HepG2 (cell line): ENCODE measurements around the gene ZNF514.

ENCODE experiments used
- CBX2 ChIP-seq, 2 experiments: fragments of 200-600 bp in 1 of 2; sonication (generic); formaldehyde crosslinking in 1 of 2; IDR thresholded peaks; 2 replicates each; pipeline versions ENCODE4 v1.7.0 to v1.8.1; 2018 to 2022; ENCODE audit warnings: low read depth in 2 of 2, low read length in 1 of 2, mild to moderate bottlenecking in 1 of 2, missing genetic modification reagents in 1 of 2
- CREM ChIP-seq, 2 experiments: sonication (generic) in 1 of 2; formaldehyde crosslinking in 1 of 2; IDR thresholded peaks; 2 replicates each; pipeline versions ENCODE4 v1.4.0 to v1.6.1; 2016 to 2020; ENCODE audit warnings: antibody characterized with exemption in 1 of 2, mild to moderate bottlenecking in 1 of 2, missing genetic modification reagents in 1 of 2
- CTCF ChIP-seq: sonication (generic); formaldehyde crosslinking; IDR thresholded peaks from 2 replicates; pipeline ENCODE4 v1.5.0; 2020; ENCODE audit warnings: mild to moderate bottlenecking, missing genetic modification reagents, moderate library complexity
- EP300 ChIP-seq, 3 experiments: sonication (generic) in 1 of 3; formaldehyde crosslinking in 1 of 3; IDR thresholded peaks; 2 replicates each; pipeline versions ENCODE4 v1.5.1 to v1.6.1; 2011 to 2020; ENCODE audit warnings: low read depth in 2 of 3, low read length in 2 of 3, borderline replicate concordance in 1 of 3, improper control_type of control experiment in 1 of 3, mild to moderate bottlenecking in 1 of 3, missing genetic modification reagents in 1 of 3, moderate library complexity in 1 of 3
- JUND ChIP-seq: sonication (generic); formaldehyde crosslinking; IDR thresholded peaks from 2 replicates; pipeline ENCODE4 v1.8.0; 2022; ENCODE audit warnings: mild to moderate bottlenecking, missing genetic modification reagents
- NPAS2 ChIP-seq: sonication (generic); formaldehyde crosslinking; IDR thresholded peaks from 2 replicates; pipeline ENCODE4 v1.8.0; 2022; ENCODE audit warnings: mild to moderate bottlenecking, missing genetic modification reagents, borderline replicate concordance
- POLR2A ChIP-seq, 2 experiments: IDR thresholded peaks; 2 replicates each; pipeline ENCODE4 v1.6.1; 2011; ENCODE audit warnings: low read depth in 2 of 2, low read length in 2 of 2, mild to moderate bottlenecking in 1 of 2, moderate library complexity in 1 of 2; ENCODE audit not compliant: insufficient read depth in 1 of 2
- PRDM15 ChIP-seq: sonication (generic); formaldehyde crosslinking; IDR thresholded peaks from 2 replicates; pipeline ENCODE4 v1.4.0; 2020; ENCODE audit warnings: missing genetic modification reagents
- U2AF2 ChIP-seq: fragments of 200-400 bp; formaldehyde crosslinking; IDR thresholded peaks from 2 replicates; pipeline ENCODE4 v1.6.1; 2017; ENCODE audit warnings: low read depth, mild to moderate bottlenecking, low read length
- XRCC5 ChIP-seq: fragments of 200-400 bp; formaldehyde crosslinking; optimal IDR thresholded peaks from 2 replicates; pipeline ENCODE3; 2017; ENCODE audit warnings: mild to moderate bottlenecking, low read length
- ZBTB40 ChIP-seq, 2 experiments: fragments of 450-650 bp in 1 of 2; sonication (generic) in 1 of 2; formaldehyde crosslinking in 1 of 2; IDR thresholded peaks; 2 replicates each; pipeline versions ENCODE4 v1.6.1 to v1.8.0; 2016 to 2022; ENCODE audit warnings: antibody characterized with exemption in 1 of 2, mild to moderate bottlenecking in 1 of 2, missing genetic modification reagents in 1 of 2
- TF ChIP-seq, protein P1 (sequence below): sonication (generic); formaldehyde crosslinking; IDR thresholded peaks from 2 replicates; pipeline ENCODE4 v1.4.0; 2020; ENCODE audit warnings: missing genetic modification reagents, borderline replicate concordance
- TF ChIP-seq, protein P2 (sequence below): sonication (generic); formaldehyde crosslinking; IDR thresholded peaks from 2 replicates; pipeline ENCODE4 v1.4.0; 2020; ENCODE audit warnings: missing genetic modification reagents
- TF ChIP-seq, protein P3 (sequence below): sonication (generic); formaldehyde crosslinking; IDR thresholded peaks from 2 replicates; pipeline ENCODE4 v1.4.0; 2020; ENCODE audit warnings: missing genetic modification reagents

DNA sequence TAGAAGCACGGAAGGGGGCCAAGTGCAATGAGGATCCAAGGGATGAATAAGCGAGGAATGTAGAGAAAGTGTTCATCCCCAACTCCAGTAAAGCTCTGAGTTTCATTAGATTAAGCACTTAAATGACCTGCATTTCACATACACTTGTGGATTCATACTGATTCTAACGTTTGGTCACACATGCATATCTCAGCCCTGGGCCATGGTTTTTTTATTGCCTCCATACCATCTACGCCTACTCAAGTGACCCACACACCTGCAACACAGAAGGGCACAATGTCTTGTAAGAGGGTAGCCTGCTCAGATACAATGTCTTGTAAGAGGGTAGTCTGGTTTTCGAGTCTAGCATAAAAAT lies 37.5 kb downstream of the ZNF514 start:
- TF ChIP-seq ZBTB40 (IDR thresholded peaks at IDR 0.05), result no peak
- no peak for TF ChIP-seq ZBTB40 (CRISPR knock-in tag; IDR thresholded peaks at IDR 0.05)
- TF ChIP-seq POLR2A (IDR thresholded peaks at IDR 0.05; ENCODE audit: insufficient read depth in 1 of 2, low read depth in 2 of 2, low read length in 2 of 2), result no peak
- no peak for TF ChIP-seq NPAS2 (CRISPR knock-in tag)
- no peak for TF ChIP-seq CREM (IDR thresholded peaks at IDR 0.05)
- no peak for TF ChIP-seq CREM (CRISPR knock-in tag; IDR thresholded peaks at IDR 0.05)
- no peak for TF ChIP-seq CTCF (CRISPR knock-in tag)
- TF ChIP-seq, protein P1, sequence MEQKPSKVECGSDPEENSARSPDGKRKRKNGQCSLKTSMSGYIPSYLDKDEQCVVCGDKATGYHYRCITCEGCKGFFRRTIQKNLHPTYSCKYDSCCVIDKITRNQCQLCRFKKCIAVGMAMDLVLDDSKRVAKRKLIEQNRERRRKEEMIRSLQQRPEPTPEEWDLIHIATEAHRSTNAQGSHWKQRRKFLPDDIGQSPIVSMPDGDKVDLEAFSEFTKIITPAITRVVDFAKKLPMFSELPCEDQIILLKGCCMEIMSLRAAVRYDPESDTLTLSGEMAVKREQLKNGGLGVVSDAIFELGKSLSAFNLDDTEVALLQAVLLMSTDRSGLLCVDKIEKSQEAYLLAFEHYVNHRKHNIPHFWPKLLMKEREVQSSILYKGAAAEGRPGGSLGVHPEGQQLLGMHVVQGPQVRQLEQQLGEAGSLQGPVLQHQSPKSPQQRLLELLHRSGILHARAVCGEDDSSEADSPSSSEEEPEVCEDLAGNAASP (CRISPR knock-in tag), result no peak
- TF ChIP-seq, protein P2, sequence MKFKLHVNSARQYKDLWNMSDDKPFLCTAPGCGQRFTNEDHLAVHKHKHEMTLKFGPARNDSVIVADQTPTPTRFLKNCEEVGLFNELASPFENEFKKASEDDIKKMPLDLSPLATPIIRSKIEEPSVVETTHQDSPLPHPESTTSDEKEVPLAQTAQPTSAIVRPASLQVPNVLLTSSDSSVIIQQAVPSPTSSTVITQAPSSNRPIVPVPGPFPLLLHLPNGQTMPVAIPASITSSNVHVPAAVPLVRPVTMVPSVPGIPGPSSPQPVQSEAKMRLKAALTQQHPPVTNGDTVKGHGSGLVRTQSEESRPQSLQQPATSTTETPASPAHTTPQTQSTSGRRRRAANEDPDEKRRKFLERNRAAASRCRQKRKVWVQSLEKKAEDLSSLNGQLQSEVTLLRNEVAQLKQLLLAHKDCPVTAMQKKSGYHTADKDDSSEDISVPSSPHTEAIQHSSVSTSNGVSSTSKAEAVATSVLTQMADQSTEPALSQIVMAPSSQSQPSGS (CRISPR knock-in tag), result no peak
- no peak for TF ChIP-seq PRDM15 (CRISPR knock-in tag)
- TF ChIP-seq U2AF2, result no peak
- no peak for TF ChIP-seq EP300 (IDR thresholded peaks at IDR 0.05; ENCODE audit: low read depth in 2 of 2, low read length in 2 of 2)
- no peak for TF ChIP-seq EP300 (CRISPR knock-in tag; IDR thresholded peaks at IDR 0.05; ENCODE audit: borderline replicate concordance)
- no peak for TF ChIP-seq XRCC5
- TF ChIP-seq, protein P3, sequence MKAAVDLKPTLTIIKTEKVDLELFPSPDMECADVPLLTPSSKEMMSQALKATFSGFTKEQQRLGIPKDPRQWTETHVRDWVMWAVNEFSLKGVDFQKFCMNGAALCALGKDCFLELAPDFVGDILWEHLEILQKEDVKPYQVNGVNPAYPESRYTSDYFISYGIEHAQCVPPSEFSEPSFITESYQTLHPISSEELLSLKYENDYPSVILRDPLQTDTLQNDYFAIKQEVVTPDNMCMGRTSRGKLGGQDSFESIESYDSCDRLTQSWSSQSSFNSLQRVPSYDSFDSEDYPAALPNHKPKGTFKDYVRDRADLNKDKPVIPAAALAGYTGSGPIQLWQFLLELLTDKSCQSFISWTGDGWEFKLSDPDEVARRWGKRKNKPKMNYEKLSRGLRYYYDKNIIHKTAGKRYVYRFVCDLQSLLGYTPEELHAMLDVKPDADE (CRISPR knock-in tag), result no peak
- TF ChIP-seq CBX2 (IDR thresholded peaks at IDR 0.05; ENCODE audit: low read depth, low read length), result no peak
- TF ChIP-seq CBX2 (CRISPR knock-in tag; IDR thresholded peaks at IDR 0.05; ENCODE audit: low read depth), result no peak
- no peak for TF ChIP-seq JUND
